H9 (cell line): Measurements from ENCODE around the gene HCRT. TPM values are rescaled to one million over a fixed set of nuclear protein-coding genes. Genes with fewer than 3 reads are reported as not detected.

Experiments
- DNase-seq: peaks from one replicate; pipeline ENCODE4 v3.0.0-alpha.2; 2017
- H2AFZ ChIP-seq: one replicate; pipeline ENCODE4 v1.6.1; 2013; ENCODE audit warnings: mild to moderate bottlenecking, low read length, control low read depth, moderate library complexity
- H2AK5ac ChIP-seq: 2 replicates; pipeline ENCODE4 v1.6.1; 2013; ENCODE audit warnings: low read length, control low read depth, mixed read lengths; ENCODE audit not compliant: insufficient read length
- H2BK120ac ChIP-seq: one replicate; pipeline ENCODE4 v1.6.1; 2013; ENCODE audit warnings: low read depth, mild to moderate bottlenecking, low read length, control low read depth, inconsistent platforms; ENCODE audit not compliant: poor library complexity, severe bottlenecking
- H2BK12ac ChIP-seq: 2 replicates; pipeline ENCODE4 v1.6.1; 2013; ENCODE audit warnings: low read length, control low read depth, mixed read lengths, low read depth; ENCODE audit not compliant: insufficient read length
- H2BK15ac ChIP-seq: 2 replicates; pipeline ENCODE4 v1.6.1; 2013; ENCODE audit warnings: low read depth, low read length, control low read depth
- H2BK20ac ChIP-seq: one replicate; pipeline ENCODE4 v1.6.1; 2013; ENCODE audit warnings: low read depth, mild to moderate bottlenecking, low read length, control low read depth, inconsistent platforms; ENCODE audit not compliant: poor library complexity, severe bottlenecking
- H2BK5ac ChIP-seq: 2 replicates; pipeline ENCODE4 v1.6.1; 2013; ENCODE audit warnings: low read length, control low read depth, mixed read lengths; ENCODE audit not compliant: insufficient read length
- H3K14ac ChIP-seq: 2 replicates; pipeline ENCODE4 v1.6.1; 2013; ENCODE audit warnings: low read length, control low read depth; ENCODE audit not compliant: insufficient read depth
- H3K18ac ChIP-seq: 2 replicates; pipeline ENCODE4 v1.6.1; 2013; ENCODE audit warnings: low read depth, mild to moderate bottlenecking, mixed read lengths, low read length, control low read depth; ENCODE audit not compliant: insufficient read length
- H3K23ac ChIP-seq: 2 replicates; pipeline ENCODE4 v1.6.1; 2013; ENCODE audit warnings: low read length, control low read depth, mixed read lengths, low read depth; ENCODE audit not compliant: insufficient read length
- H3K23me2 ChIP-seq: 2 replicates; pipeline ENCODE4 v1.6.1; 2013; ENCODE audit warnings: low read depth, mild to moderate bottlenecking, mixed read lengths, low read length, control low read depth; ENCODE audit not compliant: insufficient read length, poor library complexity, severe bottlenecking
- H3K27ac ChIP-seq: 2 replicates; pipeline ENCODE4 v1.5.1; 2013; ENCODE audit warnings: low read length, control low read depth, mixed read lengths, low read depth; ENCODE audit not compliant: insufficient read length
- H3K27me3 ChIP-seq: 2 replicates; pipeline ENCODE4 v1.6.1; 2013; ENCODE audit warnings: low read length, control low read depth, inconsistent platforms; ENCODE audit not compliant: insufficient read depth
- H3K4ac ChIP-seq: 2 replicates; pipeline ENCODE4 v1.6.1; 2013; ENCODE audit warnings: low read depth, mild to moderate bottlenecking, control low read depth, inconsistent platforms, low read length, moderate library complexity
- H3K4me1 ChIP-seq: 2 replicates; pipeline ENCODE4 v1.6.1; 2013; ENCODE audit warnings: low read length, control low read depth, inconsistent platforms; ENCODE audit not compliant: insufficient read depth
- H3K4me2 ChIP-seq: 2 replicates; pipeline ENCODE4 v1.6.1; 2013; ENCODE audit warnings: low read length, control low read depth, mixed read lengths; ENCODE audit not compliant: insufficient read length, insufficient read depth
- H3K56ac ChIP-seq: 2 replicates; pipeline ENCODE4 v1.6.1; 2013; ENCODE audit warnings: low read depth, mild to moderate bottlenecking, mixed read lengths, low read length, control low read depth; ENCODE audit not compliant: insufficient read length
- H3K79me1 ChIP-seq: 2 replicates; pipeline ENCODE4 v1.6.1; 2013; ENCODE audit warnings: low read depth, mild to moderate bottlenecking, moderate library complexity, low read length, control low read depth, inconsistent platforms; ENCODE audit not compliant: insufficient read depth, poor library complexity, severe bottlenecking
- H3K79me2 ChIP-seq: 2 replicates; pipeline ENCODE4 v1.6.1; 2013; ENCODE audit warnings: low read length, control low read depth, inconsistent platforms; ENCODE audit not compliant: insufficient read depth
- H3K9ac ChIP-seq: 2 replicates; pipeline ENCODE4 v1.6.1; 2013; ENCODE audit warnings: low read length, control low read depth, mixed read lengths; ENCODE audit not compliant: insufficient read length; ENCODE audit errors: extremely low read depth
- H3K9me3 ChIP-seq: one replicate; pipeline ENCODE4 v1.6.1; 2013; ENCODE audit warnings: low read depth, low read length, inconsistent platforms; ENCODE audit not compliant: control insufficient read depth
- H3T11ph ChIP-seq: one replicate; pipeline ENCODE4 v1.6.1; 2013; ENCODE audit warnings: mild to moderate bottlenecking, low read length, control low read depth, inconsistent platforms
- H4K20me1 ChIP-seq: one replicate; pipeline ENCODE4 v1.6.1; 2013; ENCODE audit not compliant: control insufficient read depth, insufficient read length, insufficient read depth
- H4K5ac ChIP-seq: 2 replicates; pipeline ENCODE4 v1.6.1; 2013; ENCODE audit warnings: low read depth, mild to moderate bottlenecking, mixed read lengths, low read length, control low read depth; ENCODE audit not compliant: insufficient read length
- H4K8ac ChIP-seq: replicated peaks from 2 replicates; pipeline ENCODE4 v1.6.1; 2013; ENCODE audit warnings: low read length, control low read depth, mixed read lengths, low read depth; ENCODE audit not compliant: insufficient read length
- H4K91ac ChIP-seq: 2 replicates; pipeline ENCODE4 v1.6.1; 2013; ENCODE audit warnings: low read depth, mild to moderate bottlenecking, moderate library complexity, mixed read lengths, low read length, control low read depth; ENCODE audit not compliant: insufficient read length
- H3K27ac Mint-ChIP-seq, 3 experiments: 2 replicates in 2 of 3; 3 replicates in 1 of 3; pipeline ENCODE4 v1.8.0; 2020 to 2021; ENCODE audit warnings: mixed read lengths in 3 of 3, mild to moderate bottlenecking in 1 of 3, moderate library complexity in 1 of 3
- H3K27me3 Mint-ChIP-seq: 2 replicates; pipeline ENCODE4 v1.8.0; 2021; ENCODE audit warnings: low read depth, mild to moderate bottlenecking, moderate library complexity, mixed read lengths
- H3K36me3 Mint-ChIP-seq, 3 experiments: 2 replicates in 2 of 3; 3 replicates in 1 of 3; pipeline ENCODE4 v1.8.0; 2020 to 2021; ENCODE audit warnings: low read depth in 3 of 3, mixed read lengths in 3 of 3; ENCODE audit not compliant: insufficient read depth in 1 of 3
- H3K4me1 Mint-ChIP-seq, 2 experiments: 2 replicates each; pipeline ENCODE4 v1.8.0; 2020; ENCODE audit warnings: mixed read lengths in 2 of 2
- H3K4me3 Mint-ChIP-seq, 2 experiments: 2 replicates in 1 of 2; 3 replicates in 1 of 2; pipeline ENCODE4 v1.8.0; 2020 to 2021; ENCODE audit warnings: mild to moderate bottlenecking in 2 of 2, mixed read lengths in 2 of 2, moderate library complexity in 1 of 2
- H3K9me3 Mint-ChIP-seq, 2 experiments: 2 replicates in 1 of 2; 3 replicates in 1 of 2; pipeline ENCODE4 v1.8.0; 2020; ENCODE audit warnings: mild to moderate bottlenecking in 2 of 2, mixed read lengths in 2 of 2, moderate library complexity in 1 of 2
- CTCF ChIP-seq: fragments of 200-600 bp; sonication (generic); conservative IDR thresholded peaks from 3 replicates; pipeline ENCODE4 v1.8.0; 2021; ENCODE audit warnings: antibody characterized with exemption, mild to moderate bottlenecking
- WGBS: extraction: QIAGEN DNeasy Blood & Tissue Kit; methylation state at CpG from one replicate; pipeline ENCODE4 v1.1.7; 2013; ENCODE audit warnings: missing lambda C conversion rate, low lambda C conversion rate, mixed read lengths; ENCODE audit not compliant: insufficient read length; ENCODE audit errors: extremely low coverage; 5-methylcytosine and 5-hydroxymethylcytosine counted together
- total RNA-seq: library from RNA; stranded (reverse); gene quantifications from 2 replicates; pipeline ENCODE4 v1.2.1, GENCODE V29; 2021

Gene HCRT
- total RNA-seq, 1 experiment from 2014 or later: not detected

- H3K9me3 Mint-ChIP-seq: no peaks in the 10 kb centered on the region
- no peak overlapping the region for H3K9ac ChIP-seq
Observed at GRCh38 chr17:42135664-42136653, 49.3 kb downstream of the HCRT start.

More at GRCh38 chr17:42135664-42136653, 49.3 kb downstream of the HCRT start:
- Histone ChIP-seq H3K56ac (no peak overlapping the region), H3K23me2 (no peaks in the 10 kb centered on the region), H2AFZ (no peak overlapping the region), H3K4ac (no peak overlapping the region), H3K27ac (peak overlapping the region; percentile 50), H3K4me1 (peaks cover 5% of the 10 kb centered on the region; the same call in 1 of the 2 replicates), H4K8ac (no peak overlapping the region), H3K79me1 (peaks cover 9% of the 10 kb centered on the region), H3K23ac (no peak overlapping the region), H3K27me3 (no peaks in the 10 kb centered on the region), H3T11ph (no peak overlapping the region), H2AK5ac (peak overlapping the region; percentile 66), H3K79me2 (peaks cover 2% of the 10 kb centered on the region; the same call in 1 of the 2 replicates), H2BK5ac (no peak overlapping the region), H2BK120ac (no peak overlapping the region), H4K20me1 (no peaks in the 10 kb centered on the region), H3K14ac (no peak overlapping the region; the same call in 1 of the 2 replicates), H2BK15ac (no peak overlapping the region), H3K4me2 (no peak overlapping the region), H3K9me3 (no peaks in the 10 kb centered on the region), H4K91ac (no peak overlapping the region), H2BK12ac (peak overlapping the region; percentile 15), H4K5ac (no peak overlapping the region), H3K18ac (no peak overlapping the region), H2BK20ac (no peak overlapping the region)
- Mint-ChIP-seq H3K27ac (peak overlapping the region; percentile 90 to 94 (median 92)), H3K4me1 (peaks cover 30 to 40% of the 10 kb centered on the region in 2 experiments), H3K36me3 (peaks cover 0 to 16% (median 1%) of the 10 kb centered on the region in 3 experiments; a peak in 3 of 7 replicates), H3K4me3 (no peak overlapping the region), H3K27me3 (no peaks in the 10 kb centered on the region)
- no peak for TF ChIP-seq CTCF
- no CpG with 5 or more reads among the region's 15 CpGs for WGBS
- peak; percentile 82 for DNase-seq
